Calu3 (cell line): Measurements from ENCODE around the gene AMBP. TPM values are rescaled to one million over a fixed set of nuclear protein-coding genes. Genes with fewer than 3 reads are reported as not detected.

Source experiments
- BruUV-seq: library from RNA; stranded (reverse); fragments of 400-500 nt; replicated peaks from 2 replicates; lab custom pipeline; 2021; lab: Mats Ljungman, UMichigan
- CTCF ChIA-PET: fragments of 300-600 bp; sonication (Branson Sonifier 250); formaldehyde crosslinking; loops from one replicate; lab custom pipeline; 2022; ENCODE audit warnings: antibody characterized with exemption; lab: Charles Lee
- DNase-seq: peaks from one replicate; pipeline ENCODE4 v3.0.0; 2022
- H3K27ac Mint-ChIP-seq: one replicate; pipeline ENCODE4 v1.8.0; 2022; ENCODE audit warnings: mixed read lengths; ENCODE audit not compliant: unreplicated experiment
- H3K27me3 Mint-ChIP-seq: one replicate; pipeline ENCODE4 v1.8.0; 2022; ENCODE audit warnings: mixed read lengths; ENCODE audit not compliant: unreplicated experiment
- H3K36me3 Mint-ChIP-seq: one replicate; pipeline ENCODE4 v1.8.0; 2022; ENCODE audit warnings: mild to moderate bottlenecking, moderate library complexity, mixed read lengths; ENCODE audit not compliant: insufficient read depth, unreplicated experiment
- H3K4me1 Mint-ChIP-seq: one replicate; pipeline ENCODE4 v1.8.0; 2022; ENCODE audit warnings: mild to moderate bottlenecking, low read depth, mixed read lengths; ENCODE audit not compliant: unreplicated experiment
- H3K4me3 Mint-ChIP-seq: one replicate; pipeline ENCODE4 v1.8.0; 2022; ENCODE audit warnings: mild to moderate bottlenecking, low read depth, moderate library complexity, mixed read lengths; ENCODE audit not compliant: unreplicated experiment
- H3K9me3 Mint-ChIP-seq: one replicate; pipeline ENCODE4 v1.8.0; 2022; ENCODE audit warnings: low read depth, mixed read lengths; ENCODE audit not compliant: unreplicated experiment
- CTCF ChIP-seq: fragments of 200-600 bp; IDR thresholded peaks from one replicate; pipeline ENCODE4 v1.8.0; 2022; ENCODE audit warnings: antibody characterized with exemption; ENCODE audit not compliant: unreplicated experiment
- intact Hi-C: fragments of 100-400 bp; cut with micrococcal nuclease; formaldehyde crosslinking; loops from one replicate; pipeline ENCODE4 v1.10.0; 2022; ENCODE audit not compliant: unreplicated experiment
- total RNA-seq: library from RNA; stranded (reverse); gene quantifications from 2 replicates; pipeline ENCODE4 v1.2.3, GENCODE V29; 2022

AMBP gene
- total RNA-seq, 1 experiment from 2014 or later = 2.7 TPM

GRCh38 chr9:114050646-114051045 lies 27.5 kb downstream of the AMBP start:
- H3K36me3 Mint-ChIP-seq = peaks cover 4% of the 10 kb centered on the region
- H3K4me3 Mint-ChIP-seq = no peak overlapping the region
- no TSS peak for BruUV-seq
- DNase-seq = no peak
- H3K27me3 Mint-ChIP-seq = no peaks in the 10 kb centered on the region
- no peaks in the 10 kb centered on the region for H3K4me1 Mint-ChIP-seq
- intact Hi-C loops = no loop called here
- H3K9me3 Mint-ChIP-seq = no peaks in the 10 kb centered on the region
- no peak overlapping the region for H3K27ac Mint-ChIP-seq
- TF ChIP-seq CTCF = no peak
- CTCF ChIA-PET = no interaction called here

GRCh38 chr9:114050226-114050568 lies 27.9 kb downstream of the AMBP start:
- H3K36me3 Mint-ChIP-seq = peaks cover 4% of the 10 kb centered on the region
- BruUV-seq = no TSS peak
- H3K4me1 Mint-ChIP-seq = no peaks in the 10 kb centered on the region
- no peak for DNase-seq
- no peak overlapping the region for H3K27ac Mint-ChIP-seq
- no peak overlapping the region for H3K4me3 Mint-ChIP-seq
- no peak for TF ChIP-seq CTCF
- no peaks in the 10 kb centered on the region for H3K9me3 Mint-ChIP-seq
- intact Hi-C loops = no loop called here
- no peaks in the 10 kb centered on the region for H3K27me3 Mint-ChIP-seq
- CTCF ChIA-PET = no interaction called here

- no peak for TF ChIP-seq CTCF
- CTCF ChIA-PET = no interaction called here
- Mint-ChIP-seq H3K36me3 (peaks cover 4% of the 10 kb centered on the region), H3K4me1 (no peaks in the 10 kb centered on the region), H3K27ac (no peak overlapping the region), H3K27me3 (no peaks in the 10 kb centered on the region), H3K4me3 (no peak overlapping the region), H3K9me3 (no peaks in the 10 kb centered on the region)
- intact Hi-C loops = loop anchor here (5.0 to 10.0 kb wide), 2 partner anchors 245 to 312 kb away; no protein-coding TSS in a partner anchor
- DNase-seq = no peak
- BruUV-seq = no TSS peak
Measured at GRCh38 chr9:114049441-114050225, 28.5 kb downstream of the AMBP start.

GRCh38 chr9:114048533-114049415 lies 29.3 kb downstream of the AMBP start:
- no peak for TF ChIP-seq CTCF
- no peak for DNase-seq
- H3K9me3 Mint-ChIP-seq = no peaks in the 10 kb centered on the region
- no peak overlapping the region for H3K27ac Mint-ChIP-seq
- no TSS peak for BruUV-seq
- peaks cover 4% of the 10 kb centered on the region for H3K36me3 Mint-ChIP-seq
- CTCF ChIA-PET = no interaction called here
- no peaks in the 10 kb centered on the region for H3K27me3 Mint-ChIP-seq
- H3K4me1 Mint-ChIP-seq = no peaks in the 10 kb centered on the region
- H3K4me3 Mint-ChIP-seq = no peak overlapping the region
- intact Hi-C loops = loop anchor here (5.0 to 10.0 kb wide), 2 partner anchors 244 to 311 kb away; no protein-coding TSS in a partner anchor
